ENCODE measurements around the gene GPLD1.
"Not testable (repeated sequence)": the region's sequence is repeated elsewhere in the genome, so short reads cannot be mapped to it uniquely, and the experiment has no call there.

GPLD1 gene

DNA sequence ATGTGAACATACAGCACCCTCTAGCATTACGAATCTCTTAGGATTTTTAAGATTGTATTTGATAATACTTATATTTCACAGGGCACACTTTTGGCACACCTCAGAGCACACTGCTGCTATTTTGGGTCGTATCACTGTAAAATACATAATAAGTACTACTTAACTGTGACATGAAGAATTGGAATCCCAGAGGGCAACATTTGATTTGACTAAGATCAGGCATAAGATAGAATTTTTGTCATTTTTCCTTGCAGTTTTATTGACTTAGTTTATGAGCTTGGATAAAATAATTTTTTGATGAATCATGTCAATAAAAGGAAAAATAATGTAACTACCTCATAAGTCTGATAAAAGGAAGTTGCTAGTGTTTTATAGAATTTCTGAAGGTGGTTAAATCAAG lies 64.3 kb downstream of the GPLD1 start:
- DNase-seq (ENCODE audit: extremely low read depth in 1 of 2, low read depth in 1 of 2), result no peak

DNA sequence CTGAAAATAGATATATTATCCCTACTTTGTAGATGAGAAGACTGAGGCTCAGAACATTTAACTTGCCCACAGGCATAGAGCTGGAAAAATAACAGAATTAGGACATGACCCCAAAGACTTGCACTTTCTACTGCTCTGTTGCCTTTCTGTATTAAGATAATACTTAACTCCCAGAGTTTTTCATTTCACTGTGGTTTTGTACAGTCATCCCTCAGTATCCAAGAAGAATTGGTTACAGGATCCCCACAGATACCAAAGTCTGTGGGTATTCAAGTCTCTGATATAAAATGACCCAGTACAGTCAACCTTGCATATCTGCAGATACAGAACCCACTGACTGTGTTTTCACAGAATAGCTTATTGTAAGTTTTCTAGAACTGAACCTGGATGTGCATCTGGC lies 69.9 kb downstream of the GPLD1 start:
- DNase-seq (ENCODE audit: extremely low read depth in 1 of 2, low read depth in 1 of 2), result no peak

DNA sequence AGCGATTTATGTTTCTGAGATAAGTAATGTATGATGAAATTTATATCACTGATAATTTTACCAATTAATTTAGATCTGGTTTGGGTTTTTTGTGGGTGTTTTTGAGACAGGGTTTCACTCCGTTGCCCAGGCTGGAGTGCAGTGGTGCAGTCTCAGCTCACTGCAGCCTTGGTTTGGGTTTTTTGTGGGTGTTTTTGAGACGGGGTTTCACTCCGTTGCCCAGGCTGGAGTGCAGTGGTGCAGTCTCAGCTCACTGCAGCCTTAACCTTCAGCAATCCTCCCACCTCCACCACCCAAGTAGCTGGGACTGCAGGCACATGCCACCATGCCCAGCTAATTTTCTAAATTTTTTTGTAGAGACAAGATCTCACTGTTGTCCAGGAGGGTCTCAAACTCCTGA lies 73.6 kb downstream of the GPLD1 start:
- no peak for DNase-seq (ENCODE audit: extremely low read depth in 1 of 2, low read depth in 1 of 2)

DNA sequence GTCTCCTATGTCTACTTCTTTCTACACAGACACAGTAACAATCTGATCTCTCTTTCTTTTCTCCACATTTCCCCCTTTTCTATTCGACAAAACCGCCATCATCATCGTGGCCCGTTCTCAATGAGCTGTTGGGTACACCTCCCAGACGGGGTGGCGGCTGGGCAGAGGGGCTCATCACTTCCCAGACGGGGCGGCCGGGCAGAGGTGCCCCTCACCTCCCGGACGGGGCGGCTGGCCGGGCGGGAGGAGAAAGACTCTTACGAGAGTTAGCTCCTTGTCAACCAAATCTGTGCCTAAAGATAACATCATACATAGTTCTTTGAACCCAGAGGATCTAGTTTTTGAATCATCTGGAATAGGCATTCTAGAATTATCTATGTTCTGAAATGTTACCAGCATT lies 74.8 kb downstream of the GPLD1 start:
- not testable (repeated sequence) for DNase-seq (ENCODE audit: extremely low read depth in 1 of 2, low read depth in 1 of 2)

DNA sequence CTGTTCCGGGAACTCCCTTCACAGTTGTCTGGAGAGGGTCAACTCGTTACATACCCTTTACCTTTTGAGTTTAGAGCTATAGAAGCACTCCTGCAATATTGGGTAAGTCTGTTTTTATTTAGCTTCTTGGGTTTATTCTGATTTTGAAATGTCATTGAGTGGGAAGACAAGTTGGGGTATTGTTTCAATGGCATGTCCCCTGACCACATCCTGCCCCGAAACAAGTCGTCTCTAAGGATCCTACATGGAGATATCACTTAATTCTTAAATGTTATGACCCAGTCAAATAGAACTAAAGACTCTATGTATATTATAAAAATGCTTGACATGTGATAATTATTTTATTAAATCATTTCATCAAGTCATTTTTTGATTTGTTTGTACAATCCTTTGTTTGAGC lies 77.1 kb downstream of the GPLD1 start:
- DNase-seq (ENCODE audit: extremely low read depth in 1 of 2, low read depth in 1 of 2), result no peak

DNA sequence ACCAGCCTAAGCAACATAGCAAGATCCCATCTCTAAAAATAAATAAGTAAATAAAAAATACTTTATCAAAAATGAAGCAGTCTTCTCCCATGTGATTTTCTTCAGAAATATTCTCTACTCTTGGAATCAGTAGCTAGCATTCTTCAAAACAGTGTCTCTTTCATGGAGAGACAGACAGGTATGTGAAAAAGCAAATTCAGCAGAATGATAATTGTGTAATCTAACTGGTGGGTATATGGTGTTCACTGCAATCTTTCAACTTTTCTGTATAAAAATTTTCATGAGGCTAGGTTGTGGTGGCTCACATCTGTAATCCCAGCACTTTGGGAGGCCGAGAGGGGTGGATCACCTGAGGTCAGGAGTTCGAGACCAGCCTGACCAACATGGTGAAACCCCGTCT lies 78.8 kb downstream of the GPLD1 start:
- DNase-seq (ENCODE audit: extremely low read depth in 1 of 2, low read depth in 1 of 2), result no peak

DNA sequence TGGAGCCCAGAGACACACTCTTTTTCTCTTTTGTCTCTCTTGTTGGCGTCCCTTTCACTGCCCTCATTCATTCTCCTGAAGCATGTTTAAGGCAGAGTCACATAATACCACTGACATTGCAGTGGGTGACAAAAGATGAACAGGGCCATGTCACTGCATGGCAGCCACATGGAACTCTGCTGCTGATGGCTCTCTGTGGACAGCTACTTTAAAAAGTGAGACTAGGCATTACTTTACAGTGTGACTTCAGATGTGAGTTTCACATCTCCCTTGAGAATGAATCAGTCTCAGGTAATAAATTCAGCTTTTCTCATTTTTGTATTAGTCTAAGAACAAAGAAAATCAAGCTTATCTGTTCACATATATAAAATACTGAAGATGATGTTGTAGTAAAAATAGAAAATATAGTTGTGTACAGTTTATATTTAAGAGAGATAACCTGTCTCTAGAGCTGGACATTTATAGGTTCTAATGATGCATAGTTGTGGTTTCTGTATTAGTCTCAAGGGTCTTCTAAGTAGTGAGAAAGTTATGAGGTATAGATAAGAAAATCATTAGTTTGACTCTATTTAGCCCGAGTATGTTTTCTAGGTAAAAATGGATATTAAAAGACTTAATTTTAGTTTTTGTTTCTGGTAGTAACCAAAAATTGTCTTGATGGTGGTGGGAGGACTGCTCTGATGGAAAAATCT lies 80.5 kb downstream of the GPLD1 start:
- DNase-seq (ENCODE audit: extremely low read depth in 1 of 2, low read depth in 1 of 2), result no peak

DNA sequence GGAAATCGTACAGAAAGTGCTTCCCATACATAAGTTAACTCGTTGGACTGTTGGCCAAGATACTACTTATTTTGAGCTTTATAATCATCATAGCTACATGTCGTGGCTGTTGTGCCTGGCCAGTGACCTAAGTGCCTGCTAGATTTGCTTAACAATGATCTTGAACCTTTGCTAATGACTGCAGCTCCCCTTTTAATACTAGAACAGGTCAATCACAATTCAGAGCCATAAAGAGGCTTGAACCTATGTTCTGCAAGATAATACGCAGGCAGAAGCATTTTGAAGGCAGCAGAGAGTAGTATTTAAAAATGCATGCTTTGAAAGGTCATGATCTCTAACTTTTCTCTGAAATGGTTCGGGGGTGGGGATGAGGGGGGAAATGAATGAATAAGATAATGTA lies 84.1 kb downstream of the GPLD1 start:
- no peak for DNase-seq (ENCODE audit: extremely low read depth in 1 of 2, low read depth in 1 of 2)

DNA sequence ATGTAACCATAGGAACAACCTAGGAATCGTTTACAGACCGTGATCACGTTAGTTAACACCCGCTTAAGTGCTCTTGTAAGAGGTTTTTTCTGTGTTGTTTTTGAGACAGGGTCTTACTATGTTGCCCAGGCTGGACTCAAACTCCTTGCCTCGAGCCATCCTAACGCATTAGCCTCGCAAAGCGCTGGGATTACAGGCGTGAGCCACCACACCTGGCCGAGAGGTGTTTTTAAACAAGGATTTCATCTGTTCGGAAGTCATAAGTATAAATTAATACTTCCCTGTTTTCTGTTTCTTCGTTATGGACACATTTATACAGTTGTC lies 85.9 kb downstream of the GPLD1 start:
- no peak for DNase-seq (ENCODE audit: extremely low read depth in 1 of 2, low read depth in 1 of 2)

DNA sequence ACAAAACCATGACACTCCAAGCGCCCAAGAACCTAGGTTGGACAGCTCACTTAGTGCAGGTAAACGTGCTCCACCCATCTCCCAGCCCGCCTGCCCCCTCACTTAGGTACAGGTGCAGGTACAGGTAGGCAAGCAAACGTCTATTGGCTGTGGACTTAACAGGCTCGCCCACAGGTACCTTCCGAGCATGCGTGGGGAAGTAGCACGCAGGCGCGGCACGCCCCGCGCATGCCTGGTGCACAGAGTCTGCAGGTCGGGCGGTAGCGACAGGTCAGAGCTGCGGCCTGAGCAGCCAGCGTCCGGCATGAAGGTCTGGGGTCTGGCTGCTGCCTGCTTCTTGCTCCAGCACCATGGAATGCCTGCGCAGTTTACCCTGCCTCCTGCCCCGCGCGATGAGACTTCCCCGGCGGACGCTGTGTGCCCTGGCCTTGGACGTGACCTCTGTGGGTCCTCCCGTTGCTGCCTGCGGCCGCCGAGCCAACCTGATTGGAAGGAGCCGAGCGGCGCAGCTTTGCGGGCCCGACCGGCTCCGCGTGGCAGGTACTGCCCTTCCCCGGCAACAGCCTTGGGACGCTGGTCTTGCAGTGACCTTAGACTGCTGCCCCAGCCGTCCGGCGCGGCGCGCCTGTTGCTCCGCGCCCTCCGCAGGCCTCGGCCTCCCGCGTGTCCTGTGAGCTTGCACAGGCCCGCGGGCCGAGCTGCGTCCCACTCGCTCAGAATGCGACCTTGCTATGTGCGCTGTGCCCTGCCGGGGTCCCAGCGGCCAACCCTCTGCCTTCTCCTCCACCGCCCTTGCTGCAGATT lies 86.5 kb downstream of the GPLD1 start, which contains the start of gene MRS2:
TSS of gene MRS2 (plus strand) at position 240 of the 804 bp plus-strand sequence. CDS start at position 351, 111 bp downstream.
- DNase-seq (ENCODE audit: extremely low read depth in 1 of 2, low read depth in 1 of 2), result peak; percentile 63 to 70

DNA sequence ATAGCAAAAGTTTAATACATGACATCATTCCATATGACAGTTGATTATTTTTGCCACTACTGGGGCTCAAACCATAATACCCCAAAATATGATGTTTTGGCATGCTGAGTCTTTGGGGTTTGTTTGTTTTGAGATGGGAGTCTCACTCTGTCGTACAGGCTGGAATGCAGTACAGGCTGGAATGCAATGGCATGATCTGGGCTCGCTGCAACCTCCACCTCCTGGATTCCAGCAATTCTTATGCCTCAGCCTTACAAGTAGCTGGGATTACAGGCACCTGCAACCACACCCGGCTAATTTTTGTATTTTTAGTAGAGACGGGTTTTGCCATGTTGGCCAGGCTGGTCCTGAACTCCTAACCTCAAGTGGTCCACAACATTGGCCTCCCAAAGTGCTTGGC lies 87.9 kb downstream of the GPLD1 start:
- no peak for DNase-seq (ENCODE audit: extremely low read depth in 1 of 2, low read depth in 1 of 2)

DNA sequence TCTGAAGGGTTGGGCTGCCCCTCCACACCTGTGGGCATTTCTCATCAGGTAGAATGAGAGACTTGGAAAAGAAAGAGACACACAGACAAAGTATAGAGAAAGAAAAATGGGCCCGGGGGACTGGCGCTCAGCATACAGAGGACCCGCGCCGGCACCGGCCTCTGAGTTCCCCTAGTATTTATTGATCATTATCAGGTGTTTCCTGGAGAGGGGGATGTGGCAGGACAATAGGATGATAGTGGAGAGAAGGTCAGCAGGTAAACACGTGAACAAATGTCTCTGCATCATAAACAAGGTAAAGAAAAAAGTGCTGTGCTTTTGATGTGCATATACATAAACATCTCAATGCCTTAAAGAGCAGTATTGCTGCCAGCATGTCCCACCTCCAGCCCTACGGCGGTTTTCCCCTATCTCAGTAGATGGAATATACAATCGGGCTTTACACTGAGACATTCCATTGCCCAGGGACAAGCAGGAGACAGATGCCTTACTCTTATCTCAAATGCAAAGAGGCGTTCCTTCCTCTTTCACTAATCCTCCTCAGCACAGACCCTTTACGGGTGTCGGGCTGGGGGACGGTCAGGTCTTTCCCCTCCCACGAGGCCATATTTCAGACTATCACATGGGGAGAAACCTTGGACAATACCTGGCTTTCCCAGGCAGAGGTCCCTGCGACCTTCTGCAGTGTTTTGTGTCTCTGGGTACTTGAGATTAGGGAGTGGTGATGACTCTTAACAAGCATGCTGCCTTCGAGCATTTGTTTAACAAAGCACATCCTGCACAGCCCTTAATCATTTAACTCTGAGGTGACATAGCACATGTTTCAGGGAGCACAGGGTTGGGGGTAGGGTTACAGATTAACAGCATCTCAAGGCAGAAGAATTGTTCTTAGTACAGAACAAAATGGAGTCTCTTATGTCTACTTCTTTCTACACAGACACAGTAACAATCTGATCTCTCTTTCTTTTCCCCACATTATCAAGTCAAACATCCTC lies 89.0 kb downstream of the GPLD1 start:
- not testable (repeated sequence) for DNase-seq (ENCODE audit: extremely low read depth in 1 of 2, low read depth in 1 of 2)

DNA sequence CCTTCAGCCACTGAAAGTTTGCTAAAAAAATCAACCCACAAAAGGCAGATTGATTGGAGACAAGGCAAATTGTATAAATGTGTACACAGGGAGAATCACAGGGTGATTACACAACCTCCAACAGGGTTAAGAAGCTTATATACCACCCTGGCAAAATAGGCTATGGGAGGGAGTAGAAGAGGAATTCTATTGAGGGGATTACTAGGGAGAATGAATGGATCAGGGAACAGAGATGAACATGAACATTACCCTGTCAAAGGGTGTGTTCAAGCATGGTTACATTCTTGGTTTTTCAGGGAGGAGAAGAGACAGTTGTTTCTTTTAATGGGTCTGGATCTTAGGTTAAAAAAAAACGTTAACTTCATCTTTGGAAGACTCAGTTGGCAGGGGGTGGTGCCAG lies 91.7 kb downstream of the GPLD1 start:
- DNase-seq (ENCODE audit: extremely low read depth in 1 of 2, low read depth in 1 of 2), result no peak

DNA sequence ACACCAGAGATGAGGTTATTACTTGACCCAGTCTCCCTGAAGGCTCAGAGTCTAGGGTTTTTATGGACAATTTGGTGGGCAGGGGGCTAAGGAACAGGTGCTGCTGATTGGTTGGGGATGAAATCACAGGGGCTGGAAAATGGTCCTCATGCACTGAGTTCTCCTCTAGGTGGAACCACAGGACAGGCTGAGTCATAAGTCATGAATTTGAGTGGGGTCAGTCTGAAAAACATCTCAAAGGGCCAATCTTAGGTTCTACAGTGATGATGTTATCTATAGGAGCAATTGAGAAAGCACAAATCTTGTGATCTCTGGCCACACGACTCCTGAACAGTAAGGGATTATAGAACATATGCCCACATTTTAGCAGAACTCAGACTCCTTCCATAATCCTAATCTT lies 92.6 kb downstream of the GPLD1 start:
- DNase-seq (ENCODE audit: extremely low read depth in 1 of 2, low read depth in 1 of 2), result no peak

DNA sequence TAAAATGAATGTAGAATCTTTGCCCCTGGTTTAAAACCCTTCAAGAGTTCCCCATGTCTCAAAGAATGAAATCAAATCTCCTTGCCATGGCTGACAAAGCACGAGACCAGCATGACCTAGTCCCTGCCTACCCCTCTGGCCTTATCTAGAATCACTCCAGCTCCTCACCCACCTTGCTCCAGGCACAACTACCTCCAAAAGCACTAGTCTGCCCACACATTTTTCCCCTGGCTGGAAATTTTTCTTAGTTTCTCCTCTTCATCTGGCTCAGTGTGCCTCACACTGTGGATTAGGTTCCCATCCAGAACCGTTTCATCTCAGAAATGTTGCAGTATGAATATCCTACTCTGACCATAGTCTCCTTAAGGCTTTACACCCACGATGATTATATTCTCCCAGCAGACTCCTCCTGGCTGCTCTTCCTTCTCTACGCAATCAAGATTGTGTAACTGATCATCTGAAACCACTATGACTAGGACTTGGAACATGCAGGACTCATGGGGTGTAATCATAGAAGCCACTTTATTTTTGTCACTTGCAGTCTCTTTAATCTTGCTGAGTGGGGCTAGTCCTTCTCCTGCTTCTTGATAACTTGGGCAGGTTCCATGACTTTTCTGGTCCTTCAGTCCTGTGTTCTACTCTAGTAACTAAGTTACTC lies 94.5 kb downstream of the GPLD1 start:
- no peak for DNase-seq (ENCODE audit: extremely low read depth in 1 of 2, low read depth in 1 of 2)

DNA sequence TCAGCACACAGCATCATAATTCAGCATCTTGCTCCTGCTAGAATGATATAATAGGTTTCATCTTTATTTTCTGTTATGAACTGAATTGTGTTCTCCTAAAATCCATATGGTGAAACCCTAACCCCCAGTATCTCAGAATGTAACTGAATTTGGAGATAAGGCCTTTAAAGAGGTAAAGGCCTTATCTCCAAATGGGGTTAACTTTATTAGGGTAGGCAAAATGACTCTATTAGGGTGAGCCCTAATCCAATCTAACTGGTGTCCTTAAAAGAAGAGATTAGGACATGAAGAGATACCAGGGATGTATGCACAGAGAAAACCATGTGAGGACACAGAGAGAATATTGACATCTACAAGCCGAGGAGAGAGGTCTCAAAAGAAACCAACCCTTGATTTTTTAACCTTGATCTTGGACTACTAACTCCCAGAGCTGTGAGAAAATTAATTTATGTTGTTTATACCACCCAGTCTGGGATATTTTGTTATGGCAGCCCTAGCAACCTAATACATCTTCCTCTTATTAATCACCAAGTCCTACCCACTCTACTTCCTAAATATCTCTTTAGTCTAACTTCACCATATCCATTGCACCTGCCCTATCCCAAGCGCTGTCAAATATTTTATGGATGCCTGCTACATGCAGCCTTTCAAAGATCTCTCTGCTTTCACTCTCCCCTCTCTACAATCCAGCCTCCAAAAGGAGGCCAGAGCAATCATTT lies 95.2 kb downstream of the GPLD1 start:
- DNase-seq (ENCODE audit: extremely low read depth in 1 of 2, low read depth in 1 of 2), result no peak

DNA sequence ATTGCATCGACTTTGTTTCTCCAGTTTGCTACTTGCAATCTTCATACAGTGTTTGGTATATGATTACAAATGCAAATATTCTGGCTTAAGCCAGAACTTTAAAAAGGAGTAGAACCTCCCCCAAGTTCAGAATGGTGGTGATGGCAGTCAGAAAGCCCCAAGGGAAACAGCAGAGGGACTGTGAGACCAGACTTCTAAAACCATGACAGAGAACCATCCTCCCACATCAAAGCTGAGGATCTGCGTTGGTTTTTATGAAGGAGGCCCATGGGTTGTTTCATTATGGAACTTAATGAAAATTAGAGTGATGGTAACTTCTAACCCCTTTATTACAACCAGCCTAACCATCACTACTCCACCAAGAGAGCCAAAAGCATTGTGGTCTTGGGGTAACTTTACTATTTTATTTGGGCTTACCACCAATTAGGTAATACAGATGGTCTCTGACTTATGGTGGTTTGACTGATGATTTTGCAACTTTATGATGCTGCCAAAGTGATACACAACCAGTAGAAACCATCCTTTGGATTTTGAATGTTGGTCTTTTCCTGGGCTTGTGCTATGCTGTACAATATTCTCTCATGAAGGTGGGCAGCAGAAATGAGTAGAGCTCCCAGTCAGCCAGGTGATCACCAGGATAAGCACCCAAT lies 97.5 kb downstream of the GPLD1 start:
- no peak for DNase-seq (ENCODE audit: extremely low read depth in 1 of 2, low read depth in 1 of 2)

DNA sequence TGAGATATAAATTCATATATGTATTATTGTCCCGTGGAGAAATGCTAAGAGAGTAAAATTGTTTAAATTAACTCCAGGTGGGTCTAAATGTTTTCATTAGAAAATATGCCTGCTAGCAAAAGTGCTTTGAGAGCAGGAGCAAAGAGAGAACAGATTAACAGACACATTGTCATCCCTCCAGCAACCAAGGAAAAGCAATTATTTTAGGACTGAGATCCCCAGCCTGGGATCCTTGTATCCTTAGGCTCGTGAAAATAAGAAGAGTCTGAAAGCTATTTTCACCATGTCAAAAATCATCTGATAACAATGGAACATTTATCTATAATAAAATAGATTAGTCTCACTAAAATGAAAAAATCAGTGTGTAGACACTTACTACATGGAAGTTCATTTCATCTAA lies 98.2 kb downstream of the GPLD1 start:
- DNase-seq (ENCODE audit: extremely low read depth in 1 of 2, low read depth in 1 of 2), result no peak

DNA sequence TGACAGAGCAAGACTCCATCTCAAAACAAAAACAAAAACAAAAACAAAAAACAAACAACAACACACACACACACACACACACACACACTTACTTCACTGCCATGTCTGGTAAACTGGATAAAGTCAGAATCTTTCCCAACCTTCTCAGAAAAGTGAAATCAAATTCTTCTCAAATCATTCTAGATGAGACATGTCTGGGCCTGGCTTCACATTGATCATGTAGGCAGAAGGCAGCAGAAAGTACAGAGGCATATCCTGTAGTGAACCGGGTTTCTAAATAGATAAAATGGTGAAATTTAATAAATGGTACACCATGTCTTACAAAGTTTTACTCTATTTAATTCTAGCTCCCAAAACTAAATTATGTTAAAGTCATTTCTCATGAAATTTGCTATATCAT lies 101.6 kb downstream of the GPLD1 start:
- no peak for DNase-seq (ENCODE audit: extremely low read depth in 1 of 2, low read depth in 1 of 2)

All from stimulated activated CD8-positive, alpha-beta memory T cell treated with anti-CD3 and anti-CD28 coated beads, Interleukin-7, amount 100 ng/mL, for 48 hours (primary cell).